IMR-90 (cell line): ENCODE results near the gene SLC35C1. TPM values are rescaled to one million over a fixed set of nuclear protein-coding genes. Genes with fewer than 3 reads are reported as not detected.
"Not testable (repeated sequence)": the region's sequence is repeated elsewhere in the genome, so short reads cannot be mapped to it uniquely, and the experiment has no call there.

Source experiments
- ATAC-seq: fragments of 200-7000 bp; cut with Tn5 transposase; 2 replicates; pipeline ENCODE4 v1.9.1; 2020; ENCODE audit warnings: low read depth, mild to moderate bottlenecking, moderate library complexity
- BruUV-seq: library from RNA; stranded (reverse); fragments of 400-500 nt; replicated peaks from 2 replicates; lab custom pipeline; 2021; lab: Mats Ljungman, UMichigan
- CTCF ChIA-PET: fragments of 300-600 bp; formaldehyde crosslinking; extraction: SDS; loops from one replicate; lab custom pipeline; 2021; ENCODE audit warnings: antibody characterized with exemption; lab: Yijun Ruan, JAX
- POLR2A ChIA-PET: fragments of 300-600 bp; sonication (Branson Sonifier 250); formaldehyde crosslinking; loops from one replicate; lab custom pipeline; 2022; ENCODE audit warnings: antibody characterized with exemption; ENCODE audit not compliant: unreplicated experiment; lab: Charles Lee
- DNase-seq: peaks from one replicate; pipeline ENCODE4 v3.0.0; 2013
- H2AFZ ChIP-seq: replicated peaks from 2 replicates; pipeline ENCODE3; 2013; ENCODE audit warnings: low read length, mild to moderate bottlenecking; ENCODE audit not compliant: poor library complexity
- H2AK5ac ChIP-seq: 2 replicates; pipeline ENCODE4 v1.6.1; 2013; ENCODE audit warnings: low read depth, low read length, inconsistent platforms
- H2AK9ac ChIP-seq: replicated peaks from 2 replicates; pipeline ENCODE3; 2013; ENCODE audit warnings: mild to moderate bottlenecking, low read depth, low read length, moderate library complexity; ENCODE audit not compliant: poor library complexity
- H2BK120ac ChIP-seq: 2 replicates; pipeline ENCODE4 v1.6.1; 2013; ENCODE audit warnings: low read depth, low read length, inconsistent platforms
- H2BK15ac ChIP-seq: 3 replicates; pipeline ENCODE4 v1.6.1; 2013; ENCODE audit warnings: low read depth, low read length, inconsistent platforms
- H2BK20ac ChIP-seq: 2 replicates; pipeline ENCODE4 v1.6.1; 2013; ENCODE audit warnings: low read depth, mild to moderate bottlenecking, inconsistent platforms, low read length, moderate library complexity
- H2BK5ac ChIP-seq: 2 replicates; pipeline ENCODE4 v1.6.1; 2013; ENCODE audit warnings: mild to moderate bottlenecking, low read depth, low read length, inconsistent platforms; ENCODE audit not compliant: poor library complexity, severe bottlenecking
- H3K14ac ChIP-seq: replicated peaks from 2 replicates; pipeline ENCODE4 v1.6.1; 2013; ENCODE audit warnings: low read depth, low read length, inconsistent platforms
- H3K18ac ChIP-seq: 2 replicates; pipeline ENCODE4 v1.6.1; 2013; ENCODE audit warnings: low read depth, low read length, control low read depth
- H3K23ac ChIP-seq: 2 replicates; pipeline ENCODE4 v1.6.1; 2013; ENCODE audit warnings: low read depth, low read length, inconsistent platforms
- H3K27ac ChIP-seq: 2 replicates; pipeline ENCODE4 v1.5.1; 2013; ENCODE audit warnings: mild to moderate bottlenecking, control low read depth, low read length; ENCODE audit not compliant: insufficient read depth
- H3K27me3 ChIP-seq: 2 replicates; pipeline ENCODE4 v1.6.1; 2013; ENCODE audit warnings: low read length; ENCODE audit not compliant: control insufficient read depth, insufficient read depth
- H3K36me3 ChIP-seq: 2 replicates; pipeline ENCODE4 v1.6.1; 2013; ENCODE audit warnings: low read length, mixed read lengths; ENCODE audit not compliant: control insufficient read depth, insufficient read depth
- H3K4ac ChIP-seq: 2 replicates; pipeline ENCODE4 v1.6.1; 2013; ENCODE audit warnings: low read depth, low read length, inconsistent platforms
- H3K4me1 ChIP-seq: 2 replicates; pipeline ENCODE4 v1.6.1; 2013; ENCODE audit warnings: low read length, mixed read lengths; ENCODE audit not compliant: control insufficient read depth, insufficient read depth
- H3K4me2 ChIP-seq: 2 replicates; pipeline ENCODE4 v1.6.1; 2013; ENCODE audit warnings: low read depth, mild to moderate bottlenecking, control low read depth, low read length, moderate library complexity
- H3K4me3 ChIP-seq: 2 replicates; pipeline ENCODE4 v1.5.1; 2013; ENCODE audit warnings: low read depth, mild to moderate bottlenecking, control low read depth, low read length, moderate library complexity; ENCODE audit not compliant: insufficient read depth
- H3K56ac ChIP-seq: 2 replicates; pipeline ENCODE4 v1.6.1; 2013; ENCODE audit warnings: low read length, inconsistent platforms; ENCODE audit not compliant: insufficient read depth; ENCODE audit errors: extremely low read depth
- H3K79me1 ChIP-seq, 2 experiments: 2 replicates each; pipeline ENCODE4 v1.6.1; 2013; ENCODE audit warnings: low read length in 2 of 2, inconsistent platforms in 1 of 2, low read depth in 1 of 2
- H3K9ac ChIP-seq: 2 replicates; pipeline ENCODE4 v1.6.1; 2013; ENCODE audit warnings: low read depth, low read length, control low read depth
- H3K9me1 ChIP-seq: 2 replicates; pipeline ENCODE4 v1.6.1; 2013; ENCODE audit warnings: low read length, inconsistent platforms; ENCODE audit not compliant: insufficient read depth
- H3K9me3 ChIP-seq: 2 replicates; pipeline ENCODE4 v1.6.1; 2013; ENCODE audit warnings: low read length; ENCODE audit not compliant: control insufficient read depth, insufficient read depth
- H4K20me1 ChIP-seq: 2 replicates; pipeline ENCODE4 v1.6.1; 2013; ENCODE audit warnings: low read length, inconsistent platforms; ENCODE audit not compliant: insufficient read depth
- H4K5ac ChIP-seq: 2 replicates; pipeline ENCODE4 v1.6.1; 2013; ENCODE audit warnings: mild to moderate bottlenecking, low read depth, low read length, control low read depth
- H4K8ac ChIP-seq, 2 experiments: 2 replicates each; pipeline ENCODE4 v1.6.1; 2013; ENCODE audit warnings: low read depth in 2 of 2, low read length in 2 of 2, control low read depth in 1 of 2, inconsistent platforms in 1 of 2
- H4K91ac ChIP-seq: 2 replicates; pipeline ENCODE4 v1.6.1; 2013; ENCODE audit warnings: low read depth, low read length, inconsistent platforms; ENCODE audit not compliant: insufficient read depth
- BHLHE40 ChIP-seq: fragments of 150-350 bp; IDR thresholded peaks from 2 replicates; pipeline ENCODE4 v1.6.1; 2016; ENCODE audit warnings: mild to moderate bottlenecking, low read depth, low read length
- CEBPB ChIP-seq: IDR thresholded peaks from 2 replicates; pipeline ENCODE4 v1.6.1; 2012; ENCODE audit warnings: low read depth, low read length, improper control_type of control experiment
- CHD1 ChIP-seq: IDR thresholded peaks from 2 replicates; pipeline ENCODE4 v1.6.1; 2012; ENCODE audit warnings: low read depth, low read length, improper control_type of control experiment
- CTCF ChIP-seq: conservative IDR thresholded peaks from 2 replicates; pipeline ENCODE4 v1.5.1; 2012; ENCODE audit warnings: mild to moderate bottlenecking, low read depth, low read length, improper control_type of control experiment
- FOS ChIP-seq: fragments of 150-350 bp; IDR thresholded peaks from 2 replicates; pipeline ENCODE4 v1.6.1; 2016; ENCODE audit warnings: low read depth, low read length
- MAFK ChIP-seq: IDR thresholded peaks from 2 replicates; pipeline ENCODE4 v1.6.1; 2012; ENCODE audit warnings: low read depth, low read length, improper control_type of control experiment
- NFE2L2 ChIP-seq: fragments of 150-350 bp; IDR thresholded peaks from 2 replicates; pipeline ENCODE4 v1.6.1; 2016; ENCODE audit warnings: low read depth, mild to moderate bottlenecking, low read length
- POLR2A ChIP-seq: IDR thresholded peaks from 2 replicates; pipeline ENCODE4 v1.6.1; 2012; ENCODE audit warnings: mild to moderate bottlenecking, low read depth, low read length
- RAD21 ChIP-seq: IDR thresholded peaks from 2 replicates; pipeline ENCODE4 v1.6.1; 2012; ENCODE audit warnings: low read length, improper control_type of control experiment
- WGBS, 2 experiments: methylation state at CpG; one replicate each; pipeline versions ENCODE4 v1.1.5 to v1.1.7; 2013; ENCODE audit warnings: missing lambda C conversion rate in 2 of 2; ENCODE audit not compliant: insufficient read length in 1 of 2; ENCODE audit errors: extremely low coverage in 2 of 2; 5-methylcytosine and 5-hydroxymethylcytosine counted together
- dilution Hi-C: fragments of 300-500 bp; cut with HindIII; formaldehyde crosslinking; loops from one replicate; pipeline ENCODE4 v1.14.3; 2018; ENCODE audit warnings: low sequenced_read_pairs; ENCODE audit not compliant: unreplicated experiment
- in situ Hi-C: fragments of 300-500 bp; cut with MboI; formaldehyde crosslinking; loops from 3 replicates; pipeline ENCODE4 v1.14.3; 2019; ENCODE audit warnings: low sequenced_read_pairs, inconsistent platforms, mixed read lengths
- intact Hi-C: fragments of 100-400 bp; cut with micrococcal nuclease; formaldehyde crosslinking; loops from 2 replicates; pipeline ENCODE4 v1.10.0; 2022
- polyA plus RNA-seq, 3 experiments: library from polyadenylated mRNA; depleted of rRNA; stranded (reverse); fragments of >200 nt; gene quantifications; 2 replicates each; pipeline ENCODE4 v1.2.3, GENCODE V29; 2012; ENCODE audit warnings: low replicate concordance in 1 of 3
- total RNA-seq: library from RNA; depleted of rRNA; stranded (reverse); fragments of >200 nt; gene quantifications from 2 replicates; pipeline ENCODE4 v1.2.3, GENCODE V29; 2012

Gene SLC35C1
- total and polyA plus RNA-seq, 2 of the 4 experiments (the other 2 are of a cell fraction): 4.3 to 27.1 TPM

- H4K5ac ChIP-seq: no peak overlapping the region
- no peak overlapping the region for H2BK20ac ChIP-seq
- no peak overlapping the region for H4K91ac ChIP-seq
- DNase-seq (no peak), ATAC-seq (no peak)
- no peak overlapping the region for H3K9ac ChIP-seq
- no peak overlapping the region for H3K27ac ChIP-seq
- POLR2A ChIA-PET: no interaction called here
- H3K14ac ChIP-seq: no peak overlapping the region
- H3K4me2 ChIP-seq: no peak overlapping the region
- BruUV-seq: no TSS peak
- H3K9me1 ChIP-seq: no peaks in the 10 kb centered on the region
- H2BK120ac ChIP-seq: no peak overlapping the region
- no peaks in the 10 kb centered on the region for H3K36me3 ChIP-seq
- H2AK9ac ChIP-seq: no peak overlapping the region
- TF ChIP-seq CEBPB (no peak), NFE2L2 (no peak), CHD1 (no peak), POLR2A (no peak), FOS (no peak), CTCF (no peak), RAD21 (no peak), BHLHE40 (no peak), MAFK (no peak)
- no peaks in the 10 kb centered on the region for H4K20me1 ChIP-seq
- no peaks in the 10 kb centered on the region for H3K79me1 ChIP-seq
- no peak overlapping the region for H2BK5ac ChIP-seq
- no peak overlapping the region for H2AK5ac ChIP-seq
- intact Hi-C loops: no loop called here
- peaks cover 6% of the 10 kb centered on the region for H3K27me3 ChIP-seq
- CTCF ChIA-PET: interaction anchor here (0.6 kb wide), 1 partner anchor 62 kb away, joined by 4 read pairs; no protein-coding TSS in a partner anchor
- no peak overlapping the region for H4K8ac ChIP-seq
- in situ Hi-C loops: no loop called here
- WGBS, 2 experiments: no CpG with 5 or more reads among the region's 6 CpGs
- H2BK15ac ChIP-seq: no peak overlapping the region
- dilution Hi-C loops: no loop called here
- no peaks in the 10 kb centered on the region for H3K9me3 ChIP-seq
- H3K23ac ChIP-seq: no peak overlapping the region
- H3K4me3 ChIP-seq: no peak overlapping the region
- no peak overlapping the region for H3K56ac ChIP-seq
- no peak overlapping the region for H3K4ac ChIP-seq
- no peak overlapping the region for H2AFZ ChIP-seq
- no peak overlapping the region for H3K18ac ChIP-seq
- H3K4me1 ChIP-seq: no peaks in the 10 kb centered on the region
Measured at GRCh38 chr11:45839204-45839603, 34.3 kb downstream of the SLC35C1 start.

DNA sequence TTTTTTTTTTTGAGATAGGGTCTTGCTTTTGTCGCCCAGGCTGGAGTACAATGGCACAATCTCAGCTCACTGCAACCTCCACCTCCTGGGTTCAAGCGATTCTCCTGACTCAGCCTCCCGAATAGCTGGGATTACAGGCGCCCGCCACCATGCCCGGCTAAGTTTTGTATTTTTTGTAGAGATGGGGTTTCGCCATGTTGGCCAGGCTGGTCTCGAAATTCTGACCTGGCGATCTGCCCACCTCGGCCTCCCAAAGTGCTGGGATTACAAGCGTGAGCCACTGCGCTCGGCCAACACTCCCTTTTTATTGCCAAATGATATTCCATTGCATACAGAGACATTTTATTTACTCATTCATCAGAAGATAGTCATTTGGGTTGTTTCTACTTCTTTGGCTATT, 35.3 kb downstream of the SLC35C1 start:
- H3K9me1 ChIP-seq, H4K8ac ChIP-seq, H2BK15ac ChIP-seq, H3K79me1 ChIP-seq, H3K27ac ChIP-seq, H2BK5ac ChIP-seq, H3K4me3 ChIP-seq, H4K5ac ChIP-seq, dilution Hi-C loops, H3K4ac ChIP-seq, H3K23ac ChIP-seq, H3K4me1 ChIP-seq, H3K14ac ChIP-seq, H3K36me3 ChIP-seq, H4K20me1 ChIP-seq, H3K27me3 ChIP-seq, H2BK20ac ChIP-seq, H3K9ac ChIP-seq, DNase-seq, CTCF ChIA-PET, H3K18ac ChIP-seq, H2AK5ac ChIP-seq, H3K56ac ChIP-seq, H4K91ac ChIP-seq, POLR2A ChIA-PET, BruUV-seq, H2AFZ ChIP-seq, H3K4me2 ChIP-seq, H2AK9ac ChIP-seq, H3K9me3 ChIP-seq, in situ Hi-C loops, ATAC-seq, H2BK120ac ChIP-seq: not testable (repeated sequence)
- WGBS, 2 experiments: 80% methylated on average over 2 of the region's 13 CpGs; no CpG with 5 or more reads in 1 of the 2 experiments
- intact Hi-C loops: loop anchor here (10.0 kb wide), 1 partner anchor 165 kb away; no protein-coding TSS in a partner anchor
